GM23338 (cell line): Measurements from ENCODE around the gene CCDC70. TPM values are rescaled to one million over a fixed set of nuclear protein-coding genes. Genes with fewer than 3 reads are reported as not detected.

Experiments
- ATAC-seq: fragments of 200-7000 bp; cut with Tn5 transposase; 3 replicates; pipeline ENCODE4 v1.9.1; 2020
- DNase-seq: peaks from one replicate; pipeline ENCODE4 v3.0.0-alpha.2; 2015; ENCODE audit warnings: low spot score
- H2AFZ ChIP-seq: fragments of 200-600 bp; sonication (generic); 2 replicates; pipeline ENCODE4 v1.8.0; 2016; ENCODE audit warnings: antibody characterized with exemption, mild to moderate bottlenecking, moderate library complexity
- H3F3A ChIP-seq: fragments of 200-600 bp; sonication (generic); replicated peaks from 2 replicates; pipeline ENCODE4 v1.8.0; 2017; ENCODE audit warnings: antibody characterized with exemption, mixed run types, low read depth
- H3K27ac ChIP-seq: fragments of 200-600 bp; sonication (generic); 2 replicates; pipeline ENCODE4 v1.6.1; 2016; ENCODE audit warnings: low read depth
- H3K27me3 ChIP-seq: fragments of 200-600 bp; sonication (generic); 2 replicates; pipeline ENCODE4 v1.8.0; 2016; ENCODE audit warnings: mild to moderate bottlenecking, mixed run types, moderate library complexity; ENCODE audit not compliant: insufficient read depth
- H3K36me3 ChIP-seq: fragments of 200-600 bp; sonication (generic); 2 replicates; pipeline ENCODE4 v1.8.0; 2016; ENCODE audit warnings: mild to moderate bottlenecking; ENCODE audit not compliant: insufficient read depth
- H3K4me1 ChIP-seq: fragments of 200-600 bp; sonication (generic); 2 replicates; pipeline ENCODE4 v1.8.0; 2016; ENCODE audit warnings: mild to moderate bottlenecking, moderate library complexity; ENCODE audit not compliant: insufficient read depth
- H3K4me2 ChIP-seq: fragments of 200-600 bp; sonication (generic); 2 replicates; pipeline ENCODE4 v1.7.1; 2017; ENCODE audit warnings: mixed run types
- H3K4me3 ChIP-seq: fragments of 200-600 bp; sonication (generic); 2 replicates; pipeline ENCODE4 v1.6.1; 2016; ENCODE audit warnings: mixed run types
- H3K79me2 ChIP-seq: fragments of 200-600 bp; sonication (generic); replicated peaks from 2 replicates; pipeline ENCODE4 v1.8.0; 2017; ENCODE audit warnings: mild to moderate bottlenecking; ENCODE audit not compliant: insufficient read depth
- H3K9me2 ChIP-seq: fragments of 200-600 bp; sonication (generic); 2 replicates; pipeline ENCODE4 v1.8.0; 2017; ENCODE audit not compliant: insufficient read depth
- H4K20me1 ChIP-seq: fragments of 200-600 bp; sonication (generic); replicated peaks from 2 replicates; pipeline ENCODE4 v1.8.0; 2017; ENCODE audit warnings: mild to moderate bottlenecking; ENCODE audit not compliant: insufficient read depth
- H3K27ac Mint-ChIP-seq: 2 replicates; pipeline ENCODE4 v1.8.0; 2020; ENCODE audit warnings: inconsistent platforms, mild to moderate bottlenecking, moderate library complexity, mixed read lengths
- H3K27me3 Mint-ChIP-seq: 3 replicates; pipeline ENCODE4 v1.8.0; 2022; ENCODE audit warnings: low read depth, mild to moderate bottlenecking, moderate library complexity, mixed read lengths, inconsistent platforms; ENCODE audit not compliant: insufficient read depth, poor library complexity
- H3K36me3 Mint-ChIP-seq: 3 replicates; pipeline ENCODE4 v1.8.0; 2021; ENCODE audit warnings: low read depth, mild to moderate bottlenecking, inconsistent platforms, moderate library complexity, mixed read lengths
- H3K4me1 Mint-ChIP-seq: 3 replicates; pipeline ENCODE4 v1.8.0; 2020; ENCODE audit warnings: mild to moderate bottlenecking, inconsistent platforms, mixed read lengths
- H3K4me3 Mint-ChIP-seq: 3 replicates; pipeline ENCODE4 v1.8.0; 2021; ENCODE audit warnings: moderate library complexity, mild to moderate bottlenecking, inconsistent platforms, mixed read lengths
- H3K9me3 Mint-ChIP-seq: 3 replicates; pipeline ENCODE4 v1.8.0; 2020; ENCODE audit warnings: moderate library complexity, mild to moderate bottlenecking, inconsistent platforms, mixed read lengths
- CREB1 ChIP-seq: fragments of 250-450 bp; sonication (Bioruptor Pico); IDR thresholded peaks from 2 replicates; pipeline ENCODE4 v1.5.0; 2020; ENCODE audit warnings: low read depth, mild to moderate bottlenecking, moderate library complexity
- EZH2 ChIP-seq: fragments of 200-600 bp; sonication (generic); IDR thresholded peaks from one replicate; pipeline ENCODE4 v1.8.0; 2017; ENCODE audit warnings: antibody characterized with exemption, mild to moderate bottlenecking, low read depth; ENCODE audit not compliant: unreplicated experiment
- EZH2phosphoT487 ChIP-seq: fragments of 200-600 bp; sonication (generic); IDR thresholded peaks from one replicate; pipeline ENCODE4 v1.8.1; 2018; ENCODE audit warnings: antibody characterized with exemption; ENCODE audit not compliant: unreplicated experiment
- JUNB ChIP-seq: IDR thresholded peaks from one replicate; pipeline ENCODE4 v1.6.1; 2016; ENCODE audit warnings: antibody characterized with exemption; ENCODE audit not compliant: unreplicated experiment
- STAT1 ChIP-seq: IDR thresholded peaks from one replicate; pipeline ENCODE4 v1.6.1; 2016; ENCODE audit warnings: antibody characterized with exemption; ENCODE audit not compliant: unreplicated experiment
- ZNF114 ChIP-seq: fragments of 250-450 bp; sonication (Bioruptor Pico); IDR thresholded peaks from 2 replicates; pipeline ENCODE4 v1.5.0; 2020; ENCODE audit warnings: mild to moderate bottlenecking, moderate library complexity
- polyA plus RNA-seq: library from polyadenylated mRNA; unstranded; fragments of >200 nt; fragmentation: Nextera tagmentation; extraction: Ambion mirVana; gene quantifications from 2 replicates; pipeline ENCODE4 v1.2.1, GENCODE V29; 2016
- total RNA-seq: library from RNA; depleted of rRNA; stranded (reverse); fragments of >200 nt; shearing (Covaris generic); gene quantifications from 2 replicates; pipeline ENCODE4 v1.2.3, GENCODE V29; 2014
- TF ChIP-seq, protein P1 (sequence below), 2 experiments: fragments of 200-600 bp in 1 of 2; sonication (generic) in 1 of 2; conservative IDR thresholded peaks; 2 replicates each; pipeline versions ENCODE4 v1.5.1 to v1.6.1; 2016 to 2017; ENCODE audit warnings: antibody characterized with exemption in 2 of 2, low read depth in 2 of 2, mild to moderate bottlenecking in 2 of 2, moderate library complexity in 1 of 2
- TF ChIP-seq, protein P2 (sequence below): IDR thresholded peaks from one replicate; pipeline ENCODE4 v1.6.1; 2018; ENCODE audit warnings: antibody characterized with exemption; ENCODE audit not compliant: unreplicated experiment

Gene CCDC70
- total and polyA plus RNA-seq, 2 experiments from 2014 or later = not detected

DNA sequence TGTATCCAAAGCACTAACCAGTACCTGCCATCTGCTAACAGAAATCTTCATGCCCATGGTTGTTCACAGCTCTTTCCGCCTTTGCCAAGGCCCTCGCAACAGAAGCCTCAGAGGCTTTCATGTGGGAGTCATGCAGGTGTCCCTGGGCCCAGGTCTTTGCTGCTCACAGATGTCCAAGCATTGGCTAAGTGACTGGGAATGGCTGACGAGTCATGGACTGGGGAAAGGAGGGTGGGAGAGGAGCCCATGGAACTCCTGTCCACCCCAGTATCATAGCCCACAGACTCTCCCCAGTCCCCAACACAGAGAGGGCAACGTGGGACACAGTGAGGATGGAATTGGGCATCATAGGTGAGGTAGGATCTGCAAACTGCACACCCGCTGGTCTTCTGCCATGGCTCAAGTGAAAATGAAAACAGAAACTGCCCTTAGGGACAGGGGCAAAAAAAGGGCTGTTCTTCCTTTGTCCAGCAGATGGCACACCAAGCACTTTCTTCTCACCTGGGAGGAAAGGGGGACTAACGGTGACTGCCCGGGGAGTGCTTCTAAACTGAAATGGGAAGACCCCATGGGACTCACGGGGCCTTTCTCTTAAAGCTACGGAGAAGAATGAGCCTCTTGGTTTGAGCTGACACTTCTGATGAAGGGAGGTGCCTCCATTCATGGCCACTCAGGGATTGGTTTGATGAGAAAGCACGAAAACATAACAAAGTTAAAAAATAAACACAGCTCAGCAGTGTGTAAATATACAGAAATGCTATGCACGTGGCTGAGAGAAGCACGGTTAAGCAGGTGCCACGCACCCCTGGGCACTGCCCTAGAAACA lies 46.7 kb upstream of the CCDC70 start:
- H3K79me2 ChIP-seq = no peaks in the 10 kb centered on the region
- Mint-ChIP-seq H3K4me3 (no peak overlapping the region), H3K36me3 (no peaks in the 10 kb centered on the region), H3K4me1 (peaks cover 39% of the 10 kb centered on the region), H3K27ac (peak overlapping the region; percentile 49; the same call in 1 of the 2 replicates), H3K27me3 (peaks cover 5% of the 10 kb centered on the region), H3K9me3 (no peaks in the 10 kb centered on the region)
- peak; percentile 89 for DNase-seq
- no peaks in the 10 kb centered on the region for H3K36me3 ChIP-seq
- H3F3A ChIP-seq = no peaks in the 10 kb centered on the region
- no peaks in the 10 kb centered on the region for H3K27me3 ChIP-seq
- H3K4me2 ChIP-seq = peak overlapping the region; percentile 27; the same call in 1 of the 2 replicates
- H3K4me3 ChIP-seq = no peak overlapping the region
- no peak overlapping the region for H3K27ac ChIP-seq
- peaks cover 31% of the 10 kb centered on the region for H3K4me1 ChIP-seq
- no peaks in the 10 kb centered on the region for H3K9me2 ChIP-seq
- TF ChIP-seq, protein P1, sequence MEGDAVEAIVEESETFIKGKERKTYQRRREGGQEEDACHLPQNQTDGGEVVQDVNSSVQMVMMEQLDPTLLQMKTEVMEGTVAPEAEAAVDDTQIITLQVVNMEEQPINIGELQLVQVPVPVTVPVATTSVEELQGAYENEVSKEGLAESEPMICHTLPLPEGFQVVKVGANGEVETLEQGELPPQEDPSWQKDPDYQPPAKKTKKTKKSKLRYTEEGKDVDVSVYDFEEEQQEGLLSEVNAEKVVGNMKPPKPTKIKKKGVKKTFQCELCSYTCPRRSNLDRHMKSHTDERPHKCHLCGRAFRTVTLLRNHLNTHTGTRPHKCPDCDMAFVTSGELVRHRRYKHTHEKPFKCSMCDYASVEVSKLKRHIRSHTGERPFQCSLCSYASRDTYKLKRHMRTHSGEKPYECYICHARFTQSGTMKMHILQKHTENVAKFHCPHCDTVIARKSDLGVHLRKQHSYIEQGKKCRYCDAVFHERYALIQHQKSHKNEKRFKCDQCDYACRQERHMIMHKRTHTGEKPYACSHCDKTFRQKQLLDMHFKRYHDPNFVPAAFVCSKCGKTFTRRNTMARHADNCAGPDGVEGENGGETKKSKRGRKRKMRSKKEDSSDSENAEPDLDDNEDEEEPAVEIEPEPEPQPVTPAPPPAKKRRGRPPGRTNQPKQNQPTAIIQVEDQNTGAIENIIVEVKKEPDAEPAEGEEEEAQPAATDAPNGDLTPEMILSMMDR (conservative IDR thresholded peaks at IDR 0.05; ENCODE audit: low read depth in 2 of 2) = peak; percentile 76 to 98
- TF ChIP-seq ZNF114 (CRISPR knock-in tag) = no peak
- ATAC-seq = peak; percentile 81
- peak overlapping the region; percentile 94 for H2AFZ ChIP-seq
- H4K20me1 ChIP-seq = no peaks in the 10 kb centered on the region

DNA sequence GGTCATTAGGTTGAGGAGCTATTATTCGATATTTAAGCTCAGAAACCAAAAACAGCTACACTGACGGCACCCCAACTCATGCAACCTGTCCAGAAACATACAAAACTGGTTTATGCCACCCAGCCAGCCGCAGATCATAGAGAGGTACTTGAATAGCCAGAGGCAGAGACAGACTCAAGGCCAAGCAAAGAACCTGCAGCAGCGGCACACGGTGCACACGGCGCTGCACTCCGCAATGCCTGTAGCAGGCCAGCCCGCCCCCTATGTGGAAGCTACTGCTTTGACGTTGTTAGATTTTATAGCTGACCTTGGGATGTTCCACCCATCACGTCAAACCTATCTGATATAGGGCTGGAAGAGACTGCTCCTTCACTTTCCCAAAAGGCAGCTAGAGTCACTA lies 45.9 kb upstream of the CCDC70 start:
- DNase-seq = no peak
- Mint-ChIP-seq H3K36me3 (no peaks in the 10 kb centered on the region), H3K4me1 (peaks cover 39% of the 10 kb centered on the region), H3K4me3 (no peak overlapping the region), H3K27ac (no peak overlapping the region), H3K27me3 (peaks cover 4% of the 10 kb centered on the region), H3K9me3 (no peaks in the 10 kb centered on the region)
- no peak for TF ChIP-seq CREB1
- TF ChIP-seq JUNB = no peak
- no peak for TF ChIP-seq EZH2
- TF ChIP-seq ZNF114 (CRISPR knock-in tag) = no peak
- TF ChIP-seq, protein P2, sequence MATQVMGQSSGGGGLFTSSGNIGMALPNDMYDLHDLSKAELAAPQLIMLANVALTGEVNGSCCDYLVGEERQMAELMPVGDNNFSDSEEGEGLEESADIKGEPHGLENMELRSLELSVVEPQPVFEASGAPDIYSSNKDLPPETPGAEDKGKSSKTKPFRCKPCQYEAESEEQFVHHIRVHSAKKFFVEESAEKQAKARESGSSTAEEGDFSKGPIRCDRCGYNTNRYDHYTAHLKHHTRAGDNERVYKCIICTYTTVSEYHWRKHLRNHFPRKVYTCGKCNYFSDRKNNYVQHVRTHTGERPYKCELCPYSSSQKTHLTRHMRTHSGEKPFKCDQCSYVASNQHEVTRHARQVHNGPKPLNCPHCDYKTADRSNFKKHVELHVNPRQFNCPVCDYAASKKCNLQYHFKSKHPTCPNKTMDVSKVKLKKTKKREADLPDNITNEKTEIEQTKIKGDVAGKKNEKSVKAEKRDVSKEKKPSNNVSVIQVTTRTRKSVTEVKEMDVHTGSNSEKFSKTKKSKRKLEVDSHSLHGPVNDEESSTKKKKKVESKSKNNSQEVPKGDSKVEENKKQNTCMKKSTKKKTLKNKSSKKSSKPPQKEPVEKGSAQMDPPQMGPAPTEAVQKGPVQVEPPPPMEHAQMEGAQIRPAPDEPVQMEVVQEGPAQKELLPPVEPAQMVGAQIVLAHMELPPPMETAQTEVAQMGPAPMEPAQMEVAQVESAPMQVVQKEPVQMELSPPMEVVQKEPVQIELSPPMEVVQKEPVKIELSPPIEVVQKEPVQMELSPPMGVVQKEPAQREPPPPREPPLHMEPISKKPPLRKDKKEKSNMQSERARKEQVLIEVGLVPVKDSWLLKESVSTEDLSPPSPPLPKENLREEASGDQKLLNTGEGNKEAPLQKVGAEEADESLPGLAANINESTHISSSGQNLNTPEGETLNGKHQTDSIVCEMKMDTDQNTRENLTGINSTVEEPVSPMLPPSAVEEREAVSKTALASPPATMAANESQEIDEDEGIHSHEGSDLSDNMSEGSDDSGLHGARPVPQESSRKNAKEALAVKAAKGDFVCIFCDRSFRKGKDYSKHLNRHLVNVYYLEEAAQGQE = no peak
- TF ChIP-seq STAT1 = no peak
- TF ChIP-seq EZH2phosphoT487 = no peak
- TF ChIP-seq, protein P1 (conservative IDR thresholded peaks at IDR 0.05; ENCODE audit: low read depth in 2 of 2) = no peak
- Histone ChIP-seq H4K20me1 (no peaks in the 10 kb centered on the region), H3K4me2 (no peak overlapping the region), H3K9me2 (no peaks in the 10 kb centered on the region), H3K36me3 (no peaks in the 10 kb centered on the region), H3K27me3 (no peaks in the 10 kb centered on the region), H3K4me1 (peaks cover 31% of the 10 kb centered on the region), H3F3A (no peaks in the 10 kb centered on the region), H3K79me2 (no peaks in the 10 kb centered on the region), H2AFZ (no peak overlapping the region), H3K4me3 (no peak overlapping the region), H3K27ac (no peak overlapping the region)
- ATAC-seq = no peak
